ENCODE measurements around the gene PCED1B. TPM values are rescaled to one million over a fixed set of nuclear protein-coding genes. Genes with fewer than 3 reads are reported as not detected.

Gene PCED1B
- total and polyA plus RNA-seq, 2 experiments from 2014 or later = 3.6 to 6.6 TPM

- Histone ChIP-seq H3K27me3 (no peaks in the 10 kb centered on the region), H3K4me1 (ENCODE audit: insufficient read depth) (peaks cover 12% of the 10 kb centered on the region), H3K27ac (no peak overlapping the region), H4K20me1 (ENCODE audit: insufficient read depth, poor library complexity, severe bottlenecking) (no peaks in the 10 kb centered on the region), H3K9me3 (ENCODE audit: low read depth) (no peaks in the 10 kb centered on the region), H2AFZ (no peak overlapping the region), H3K9me2 (replicated peaks; ENCODE audit: insufficient read depth) (no peaks in the 10 kb centered on the region), H3K4me3 (no peak overlapping the region), H3K36me3 (replicated peaks; ENCODE audit: insufficient read depth, low read depth) (no peaks in the 10 kb centered on the region), H3K4me2 (no peak overlapping the region), H3K79me2 (no peaks in the 10 kb centered on the region)
- 66% methylated on average over 4 of the region's 4 CpGs for WGBS (ENCODE audit: low lambda C conversion rate, missing lambda C conversion rate)
- TF ChIP-seq, protein P1, sequence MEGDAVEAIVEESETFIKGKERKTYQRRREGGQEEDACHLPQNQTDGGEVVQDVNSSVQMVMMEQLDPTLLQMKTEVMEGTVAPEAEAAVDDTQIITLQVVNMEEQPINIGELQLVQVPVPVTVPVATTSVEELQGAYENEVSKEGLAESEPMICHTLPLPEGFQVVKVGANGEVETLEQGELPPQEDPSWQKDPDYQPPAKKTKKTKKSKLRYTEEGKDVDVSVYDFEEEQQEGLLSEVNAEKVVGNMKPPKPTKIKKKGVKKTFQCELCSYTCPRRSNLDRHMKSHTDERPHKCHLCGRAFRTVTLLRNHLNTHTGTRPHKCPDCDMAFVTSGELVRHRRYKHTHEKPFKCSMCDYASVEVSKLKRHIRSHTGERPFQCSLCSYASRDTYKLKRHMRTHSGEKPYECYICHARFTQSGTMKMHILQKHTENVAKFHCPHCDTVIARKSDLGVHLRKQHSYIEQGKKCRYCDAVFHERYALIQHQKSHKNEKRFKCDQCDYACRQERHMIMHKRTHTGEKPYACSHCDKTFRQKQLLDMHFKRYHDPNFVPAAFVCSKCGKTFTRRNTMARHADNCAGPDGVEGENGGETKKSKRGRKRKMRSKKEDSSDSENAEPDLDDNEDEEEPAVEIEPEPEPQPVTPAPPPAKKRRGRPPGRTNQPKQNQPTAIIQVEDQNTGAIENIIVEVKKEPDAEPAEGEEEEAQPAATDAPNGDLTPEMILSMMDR (IDR thresholded peaks at IDR 0.05; ENCODE audit: poor library complexity) = no peak
- TF ChIP-seq EZH2 (IDR thresholded peaks at IDR 0.05; ENCODE audit: borderline replicate concordance) (no peak), EZH2phosphoT487 (IDR thresholded peaks at IDR 0.05; ENCODE audit: low read depth, severe bottlenecking, unreplicated experiment) (no peak)
- no peak for DNase-seq (ENCODE audit: low spot score)
Measured at GRCh38 chr12:47281667-47282171, 202.3 kb downstream of the PCED1B start.

DNA sequence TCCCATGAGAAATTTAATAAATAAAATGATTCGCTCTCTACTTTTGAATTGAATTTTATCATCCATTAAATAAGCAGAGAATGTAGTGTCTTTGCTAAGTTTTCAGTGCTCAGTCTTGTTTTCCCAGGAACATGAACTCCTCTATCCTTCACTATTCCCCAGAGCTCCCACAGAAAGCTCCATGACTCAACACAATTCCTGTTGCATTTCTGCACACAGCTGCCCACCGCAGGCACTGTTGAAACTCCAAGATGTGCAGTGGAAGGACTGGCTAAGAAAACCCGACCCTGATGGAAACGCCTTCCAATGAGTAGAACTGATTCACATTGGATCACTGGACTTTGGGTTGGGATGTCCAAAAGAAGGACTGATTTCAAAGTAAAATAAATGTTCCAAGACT is 202.8 kb downstream of the PCED1B start:
- H3K9me3 ChIP-seq (ENCODE audit: low read depth) = no peaks in the 10 kb centered on the region
- H3K4me3 ChIP-seq = no peak overlapping the region
- no peak overlapping the region for H3K27ac ChIP-seq
- no peaks in the 10 kb centered on the region for H3K36me3 ChIP-seq (replicated peaks; ENCODE audit: insufficient read depth, low read depth)
- H3K4me1 ChIP-seq (ENCODE audit: insufficient read depth) = peaks cover 9% of the 10 kb centered on the region
- no peak overlapping the region for H2AFZ ChIP-seq
- 93% methylated on average over 4 of the region's 4 CpGs for WGBS (ENCODE audit: low lambda C conversion rate, missing lambda C conversion rate)
- no peaks in the 10 kb centered on the region for H3K9me2 ChIP-seq (replicated peaks; ENCODE audit: insufficient read depth)
- DNase-seq (ENCODE audit: low spot score) = no peak
- no peaks in the 10 kb centered on the region for H4K20me1 ChIP-seq (ENCODE audit: insufficient read depth, poor library complexity, severe bottlenecking)
- H3K27me3 ChIP-seq = no peaks in the 10 kb centered on the region
- no peaks in the 10 kb centered on the region for H3K79me2 ChIP-seq
- TF ChIP-seq EZH2 (IDR thresholded peaks at IDR 0.05; ENCODE audit: borderline replicate concordance) (no peak), EZH2phosphoT487 (IDR thresholded peaks at IDR 0.05; ENCODE audit: low read depth, severe bottlenecking, unreplicated experiment) (no peak)
- no peak overlapping the region for H3K4me2 ChIP-seq

Small RNA genes within 50 kb of the gene (microRNA-seq; reads per million reads assigned to microRNA genes)
- not detected for gene MIR4698

Small RNA genes within 50 kb of the gene (small RNA-seq; reads per million reads assigned to genes)
- gene MIR4698 = 0.09 reads per million

Other genes starting within 250 kb of the PCED1B start
- gene AMIGO2, start 338 bp downstream of the PCED1B start, total RNA-seq = 57.2 and 57.8 TPM in 2 replicates
- 57.3 and 65.6 TPM in 2 replicates for gene AMIGO2, start 338 bp downstream of the PCED1B start, polyA plus RNA-seq